Cardiac muscle cell (in vitro differentiated cells and primary cell): ENCODE data around the gene CMIP. TPM values are rescaled to one million over a fixed set of nuclear protein-coding genes. Genes with fewer than 3 reads are reported as not detected.

Source experiments
- DNase-seq, 2 donors: peaks; one replicate each; pipeline versions ENCODE4 v3.0.0 to v3.0.0-alpha.2; 2010 to 2017; ENCODE audit warnings: low read depth in 1 of 2, low spot score in 1 of 2
- H3K27ac ChIP-seq: fragments of 200-600 bp; sonication (generic); 2 replicates; pipeline ENCODE4 v1.5.1; 2016
- H3K27me3 ChIP-seq: fragments of 200-600 bp; sonication (generic); 2 replicates; pipeline ENCODE4 v1.6.0; 2016; ENCODE audit warnings: control low read depth
- H3K36me3 ChIP-seq: fragments of 200-600 bp; sonication (generic); 2 replicates; pipeline ENCODE4 v1.5.1; 2016; ENCODE audit warnings: control low read depth
- H3K4me1 ChIP-seq: fragments of 200-600 bp; sonication (generic); 2 replicates; pipeline ENCODE4 v1.8.1; 2017; ENCODE audit warnings: low read depth, mild to moderate bottlenecking, mixed run types
- H3K4me3 ChIP-seq: fragments of 200-600 bp; sonication (generic); 2 replicates; pipeline ENCODE4 v1.5.1; 2016; ENCODE audit warnings: mild to moderate bottlenecking
- H3K9me3 ChIP-seq: fragments of 200-600 bp; sonication (generic); 2 replicates; pipeline ENCODE4 v1.5.1; 2017; ENCODE audit warnings: low read depth, mild to moderate bottlenecking, control low read depth
- polyA plus RNA-seq: library from polyadenylated mRNA; unstranded; fragments of >200 nt; fragmentation: Nextera tagmentation; extraction: Ambion mirVana; gene quantifications from 2 replicates; pipeline ENCODE4 v1.2.1, GENCODE V29; 2016
- total RNA-seq: library from RNA; depleted of rRNA; stranded (reverse); fragments of >200 nt; gene quantifications from 2 replicates; pipeline ENCODE4 v1.2.3, GENCODE V29; 2016
- TF ChIP-seq, protein P1 (sequence below): IDR thresholded peaks from 2 replicates; pipeline ENCODE4 v1.5.1; 2012; ENCODE audit warnings: low read depth, mild to moderate bottlenecking, low read length

The CMIP gene
- total and polyA plus RNA-seq, 2 experiments from 2014 or later: 1.8 to 22.2 TPM

GRCh38 chr16:81494434-81494806 lies 49.8 kb downstream of the CMIP start:
- TF ChIP-seq, protein P1, sequence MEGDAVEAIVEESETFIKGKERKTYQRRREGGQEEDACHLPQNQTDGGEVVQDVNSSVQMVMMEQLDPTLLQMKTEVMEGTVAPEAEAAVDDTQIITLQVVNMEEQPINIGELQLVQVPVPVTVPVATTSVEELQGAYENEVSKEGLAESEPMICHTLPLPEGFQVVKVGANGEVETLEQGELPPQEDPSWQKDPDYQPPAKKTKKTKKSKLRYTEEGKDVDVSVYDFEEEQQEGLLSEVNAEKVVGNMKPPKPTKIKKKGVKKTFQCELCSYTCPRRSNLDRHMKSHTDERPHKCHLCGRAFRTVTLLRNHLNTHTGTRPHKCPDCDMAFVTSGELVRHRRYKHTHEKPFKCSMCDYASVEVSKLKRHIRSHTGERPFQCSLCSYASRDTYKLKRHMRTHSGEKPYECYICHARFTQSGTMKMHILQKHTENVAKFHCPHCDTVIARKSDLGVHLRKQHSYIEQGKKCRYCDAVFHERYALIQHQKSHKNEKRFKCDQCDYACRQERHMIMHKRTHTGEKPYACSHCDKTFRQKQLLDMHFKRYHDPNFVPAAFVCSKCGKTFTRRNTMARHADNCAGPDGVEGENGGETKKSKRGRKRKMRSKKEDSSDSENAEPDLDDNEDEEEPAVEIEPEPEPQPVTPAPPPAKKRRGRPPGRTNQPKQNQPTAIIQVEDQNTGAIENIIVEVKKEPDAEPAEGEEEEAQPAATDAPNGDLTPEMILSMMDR: no peak

GRCh38 chr16:81494888-81495287 lies 50.3 kb downstream of the CMIP start:
- H3K27me3 ChIP-seq: no peaks in the 10 kb centered on the region
- H3K4me1 ChIP-seq: no peaks in the 10 kb centered on the region
- H3K27ac ChIP-seq: no peak overlapping the region
- TF ChIP-seq, protein P1: no peak
- no peaks in the 10 kb centered on the region for H3K36me3 ChIP-seq
- no peaks in the 10 kb centered on the region for H3K9me3 ChIP-seq
- H3K4me3 ChIP-seq: no peak overlapping the region
- no peak for DNase-seq

More at GRCh38 chr16:81494434-81494806, 49.8 kb downstream of the CMIP start:
- Histone ChIP-seq H3K27me3 (no peaks in the 10 kb centered on the region), H3K9me3 (no peaks in the 10 kb centered on the region), H3K36me3 (no peaks in the 10 kb centered on the region), H3K4me1 (no peaks in the 10 kb centered on the region), H3K4me3 (no peak overlapping the region), H3K27ac (no peak overlapping the region)
- no peak for DNase-seq

DNA sequence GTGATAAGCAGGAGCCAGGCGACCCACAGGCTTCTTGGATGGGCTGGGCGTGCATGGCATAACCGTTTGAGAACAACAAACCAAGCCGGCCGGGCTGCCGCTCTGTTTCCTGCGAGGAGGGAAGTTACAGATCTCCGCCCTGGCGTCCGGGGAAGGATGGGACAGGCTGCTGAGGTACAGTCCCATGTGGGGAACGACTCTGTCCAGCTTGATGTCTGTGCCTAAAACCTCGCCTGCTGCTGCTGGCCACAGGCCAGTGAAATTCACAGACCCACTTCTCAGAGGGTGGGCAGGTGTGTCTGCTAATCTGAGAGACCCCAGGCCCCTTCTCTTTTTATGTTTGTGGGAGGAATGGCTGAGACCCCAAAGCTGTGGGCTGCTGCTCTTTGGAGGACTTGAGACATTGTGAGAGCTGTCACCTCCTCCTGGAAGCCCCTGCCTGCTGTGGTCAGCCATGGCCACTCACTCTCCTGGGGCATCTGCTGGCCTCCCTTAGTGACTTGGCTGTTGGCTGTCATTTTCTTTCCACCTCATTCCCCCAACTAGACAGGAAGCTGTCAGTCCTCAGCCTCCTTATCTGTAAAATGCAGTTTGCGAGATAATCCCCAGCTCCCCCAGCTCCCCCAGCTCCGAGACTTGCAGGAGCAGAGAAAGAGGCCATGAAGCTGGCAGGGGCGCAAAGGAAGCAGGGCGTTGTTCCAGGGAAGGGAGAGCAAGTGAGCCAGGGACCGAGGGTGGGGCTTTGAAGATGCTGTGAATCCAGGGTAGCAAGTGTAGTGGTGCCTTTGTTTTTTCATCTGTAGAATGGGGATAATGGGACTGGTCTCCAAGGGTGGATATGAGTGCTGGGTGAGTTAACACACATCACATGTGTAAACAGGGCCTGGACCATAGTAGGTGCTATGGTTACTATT lies 51.0 kb downstream of the CMIP start:
- H3K4me3 ChIP-seq: no peak overlapping the region
- TF ChIP-seq, protein P1: no peak
- DNase-seq: no peak
- H3K9me3 ChIP-seq: no peaks in the 10 kb centered on the region
- H3K36me3 ChIP-seq: no peaks in the 10 kb centered on the region
- H3K27ac ChIP-seq: no peak overlapping the region
- H3K27me3 ChIP-seq: no peaks in the 10 kb centered on the region
- no peaks in the 10 kb centered on the region for H3K4me1 ChIP-seq

DNA sequence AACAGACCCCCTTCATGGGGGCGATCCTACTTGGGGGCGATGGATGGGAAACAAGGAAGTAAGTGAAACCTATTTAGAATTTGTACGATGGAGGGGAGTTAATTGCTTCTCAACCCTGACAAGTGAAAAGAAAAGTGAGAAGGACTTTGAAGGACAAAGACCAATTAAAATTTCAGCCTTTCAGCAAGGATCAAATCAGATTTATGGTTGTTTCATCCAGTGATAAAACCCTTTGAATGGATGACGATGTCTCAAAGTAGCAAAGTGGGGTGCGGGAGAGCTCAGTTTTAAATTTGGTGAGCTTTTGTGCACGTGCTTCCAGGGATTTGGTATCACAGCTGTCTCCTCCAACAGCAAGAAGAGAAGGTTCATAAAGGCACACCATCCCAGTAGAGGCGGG lies 51.7 kb downstream of the CMIP start:
- H3K4me1 ChIP-seq: no peaks in the 10 kb centered on the region
- no peak for DNase-seq
- no peak overlapping the region for H3K27ac ChIP-seq
- no peaks in the 10 kb centered on the region for H3K9me3 ChIP-seq
- no peaks in the 10 kb centered on the region for H3K36me3 ChIP-seq
- H3K27me3 ChIP-seq: no peaks in the 10 kb centered on the region
- TF ChIP-seq, protein P1: no peak
- H3K4me3 ChIP-seq: no peak overlapping the region

- H3K4me3 ChIP-seq: no peak overlapping the region
- H3K27me3 ChIP-seq: no peaks in the 10 kb centered on the region
- no peaks in the 10 kb centered on the region for H3K4me1 ChIP-seq
- H3K36me3 ChIP-seq: no peaks in the 10 kb centered on the region
- TF ChIP-seq, protein P1: no peak
- no peak overlapping the region for H3K27ac ChIP-seq
- DNase-seq: no peak
- no peaks in the 10 kb centered on the region for H3K9me3 ChIP-seq
Measured at GRCh38 chr16:81496742-81497141, 52.1 kb downstream of the CMIP start.
